OCI-M1 (cell line): Measurements from ENCODE around the gene LRBA.
A peak's percentile ranks its signal among the peaks of the same experiment; 100 is the strongest.

ENCODE experiments used
- DNase-seq: peaks from one replicate; lab custom pipeline; 2025; lab: John Stamatoyannopoulos, UW

Gene LRBA

DNA sequence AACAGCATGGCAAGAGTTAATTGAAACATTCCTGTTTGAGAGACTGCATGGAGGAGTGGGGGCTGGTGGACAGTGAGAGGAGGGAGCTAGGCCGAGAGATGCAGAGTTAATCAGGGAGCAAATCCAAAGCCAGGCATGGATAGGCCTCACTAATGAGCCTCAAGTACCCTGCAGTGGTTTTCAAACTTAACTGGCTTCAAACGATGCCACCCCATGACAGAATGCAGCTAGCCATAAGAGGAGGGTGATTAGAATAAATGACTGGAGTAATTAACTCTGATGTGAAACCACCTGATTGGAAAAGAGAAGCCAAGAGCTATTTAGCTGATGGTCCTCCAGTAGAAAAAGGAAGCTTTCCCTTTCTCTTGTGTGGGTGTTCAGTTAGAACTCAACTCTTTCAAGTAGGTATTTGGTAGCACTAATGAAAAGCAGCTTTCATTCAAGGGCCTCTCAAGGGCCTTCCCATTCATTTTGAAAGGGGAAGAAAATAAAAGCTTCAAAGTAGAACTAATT is 648.5 kb downstream of the LRBA start:
- DNase-seq = peak; percentile 40

DNA sequence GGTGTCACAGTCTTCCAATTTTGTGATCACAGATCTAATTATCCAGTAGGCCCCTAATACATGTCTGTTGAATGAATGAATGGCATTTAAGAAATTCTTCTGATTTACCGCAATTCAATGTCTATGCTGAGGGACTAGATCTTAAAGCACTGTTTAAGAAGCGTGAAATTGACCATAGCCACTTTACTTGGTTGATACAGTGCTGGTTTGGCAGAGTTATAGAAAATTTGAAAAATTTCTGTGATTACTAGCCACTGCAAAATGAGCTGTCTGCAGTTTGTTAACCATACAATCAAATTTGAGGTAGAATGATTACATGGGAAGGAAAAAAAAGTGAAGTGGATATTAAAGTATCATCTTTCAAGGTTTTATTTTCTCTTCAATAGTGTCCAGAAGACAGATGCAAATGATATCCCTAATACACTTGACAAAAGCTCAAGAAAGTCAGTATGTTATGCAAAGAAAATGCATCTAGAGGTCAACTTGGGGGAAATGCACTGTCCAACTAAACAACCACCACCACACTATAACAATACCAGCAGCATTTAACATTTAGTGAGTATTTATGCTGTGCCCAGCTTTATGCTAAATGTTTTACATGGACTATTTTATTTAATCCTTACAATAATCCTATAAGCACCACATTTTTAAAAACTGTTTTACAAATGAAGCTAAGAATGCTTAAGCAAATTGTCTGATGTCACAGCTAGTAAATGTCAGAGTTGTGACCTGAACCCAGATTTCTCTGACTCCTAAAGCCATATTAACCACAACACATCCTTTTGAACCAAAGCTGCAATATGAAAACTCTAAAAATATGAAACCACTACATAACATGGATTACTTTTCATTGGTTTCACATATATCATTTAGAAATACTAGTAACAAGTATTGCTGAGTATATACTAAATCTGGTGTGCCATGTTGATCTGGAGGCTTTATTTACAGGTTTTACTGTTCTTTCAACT is 651.1 kb downstream of the LRBA start:
- DNase-seq = no peak

DNA sequence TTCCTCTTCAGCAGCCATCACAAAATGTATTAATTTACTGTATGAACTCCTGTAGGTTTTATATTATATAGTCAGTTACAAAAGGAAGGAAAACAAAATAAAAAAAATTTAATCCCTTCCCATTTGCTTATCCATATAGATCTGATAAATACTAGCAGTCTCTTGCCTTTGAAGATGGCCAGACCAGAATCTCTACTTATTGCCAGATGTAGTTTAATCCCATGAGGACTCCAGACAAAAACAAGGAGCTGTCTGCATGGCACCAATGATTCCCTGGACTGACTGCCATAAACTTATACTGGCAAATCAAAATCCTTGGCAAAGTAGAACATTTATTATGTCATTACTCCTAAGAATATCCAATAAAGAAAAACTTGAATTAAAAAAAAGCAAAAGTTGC is 656.4 kb downstream of the LRBA start:
- DNase-seq = no peak

DNA sequence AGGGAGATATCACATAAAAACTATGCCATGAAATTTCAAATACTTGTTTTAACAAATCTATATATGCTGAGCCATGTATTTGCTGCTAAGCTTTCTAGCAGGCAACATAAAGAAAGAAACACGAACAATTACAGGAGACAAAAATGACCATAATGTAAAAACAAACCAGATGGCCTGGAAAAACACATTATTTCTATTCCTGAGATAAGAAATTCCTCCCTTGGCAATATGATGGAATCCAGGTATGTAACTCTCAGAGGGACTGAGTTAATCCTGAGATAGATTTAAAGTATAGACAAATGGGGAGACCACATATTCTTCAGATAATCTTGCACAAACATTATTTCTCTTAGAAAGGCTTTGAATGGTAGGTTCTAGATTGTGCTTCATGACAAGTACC is 657.3 kb downstream of the LRBA start:
- no peak for DNase-seq

DNA sequence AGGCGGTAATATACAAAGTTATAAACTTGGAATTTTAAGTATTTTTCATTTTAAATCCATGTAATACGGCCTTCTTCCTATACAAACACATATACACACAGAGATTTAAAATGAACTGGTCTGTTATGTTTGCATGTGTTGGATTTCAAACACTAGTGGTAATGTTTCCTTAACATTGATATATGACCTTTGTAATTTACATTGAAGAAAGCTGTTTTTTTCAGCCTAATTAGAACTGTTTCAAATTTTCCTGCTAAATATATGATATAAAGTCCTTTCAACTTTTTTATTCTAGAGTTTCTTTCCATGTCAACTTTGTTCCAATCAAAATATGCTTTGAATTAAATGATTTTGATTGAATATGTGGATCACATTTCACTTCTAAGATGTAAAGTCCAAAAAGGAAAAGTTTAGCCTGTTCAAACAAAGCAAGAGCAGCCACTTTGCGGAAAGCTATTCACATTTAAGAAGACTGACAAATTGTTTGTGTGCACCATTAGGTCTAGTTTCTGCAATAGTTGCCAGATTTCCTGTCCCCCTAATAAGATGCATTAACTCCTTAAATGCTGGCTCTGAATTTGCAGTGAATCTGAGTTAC is 659.1 kb downstream of the LRBA start:
- DNase-seq = no peak

DNA sequence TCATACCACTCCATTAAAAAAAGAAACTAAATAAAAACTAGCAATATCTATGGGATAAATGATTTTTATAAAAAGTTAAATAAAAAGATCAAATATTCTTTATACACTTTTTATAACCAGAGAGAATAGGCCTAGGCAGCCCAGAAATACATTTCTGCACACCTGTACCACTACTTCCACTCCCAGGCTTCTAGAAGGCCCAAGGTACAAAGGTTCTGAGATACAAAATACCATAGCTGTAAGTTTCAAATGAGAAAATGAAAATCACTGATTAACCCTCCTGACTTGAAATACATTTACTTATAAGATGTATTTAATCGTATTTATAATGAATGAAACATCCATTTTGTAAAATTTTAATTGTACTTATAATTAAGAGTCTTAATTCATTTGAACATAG is 659.7 kb downstream of the LRBA start:
- DNase-seq = no peak

DNA sequence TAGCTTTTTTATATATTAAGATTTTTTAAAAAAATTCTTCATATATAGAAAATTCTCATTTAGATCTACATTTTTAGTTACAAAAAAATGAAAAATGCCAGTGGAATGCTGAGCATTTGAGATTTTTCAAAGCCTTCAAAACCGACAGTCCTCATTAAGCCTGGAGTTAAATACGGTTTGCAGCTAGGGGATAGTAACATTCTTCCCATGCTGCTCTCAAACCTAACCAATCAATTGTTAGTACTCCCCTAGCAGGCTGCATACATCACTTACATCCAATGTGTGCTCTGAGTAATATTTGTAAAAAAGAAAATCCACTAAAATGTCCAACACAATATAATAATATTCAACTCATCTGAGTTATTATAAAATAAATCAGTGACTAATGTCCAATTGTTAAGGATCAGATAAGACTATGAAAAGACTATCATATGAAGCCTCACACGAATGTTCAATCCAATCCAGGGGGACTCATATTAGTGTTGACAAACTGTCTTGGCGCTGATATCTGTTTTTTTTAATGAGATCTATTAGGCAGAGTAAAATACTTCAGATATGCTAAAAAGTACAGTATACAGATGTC is 660.8 kb downstream of the LRBA start:
- no peak for DNase-seq

DNA sequence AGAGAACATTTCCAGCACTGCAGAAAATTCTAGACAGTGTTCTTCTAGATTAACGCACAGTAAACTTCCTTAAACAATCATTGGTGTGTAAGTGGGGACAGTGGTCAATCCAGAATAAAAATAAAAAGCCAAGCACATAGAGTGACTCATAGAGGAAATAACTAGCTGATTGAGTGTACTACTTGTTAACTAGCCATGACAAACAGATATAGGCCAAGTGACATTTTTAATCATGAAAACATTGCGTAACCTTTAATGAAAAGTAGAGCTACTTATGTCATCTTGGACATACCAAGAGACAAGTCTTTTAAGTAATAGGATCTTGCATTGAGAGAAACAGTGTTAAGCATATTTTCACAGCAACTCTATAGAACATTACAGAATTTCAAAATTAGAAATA is 667.0 kb downstream of the LRBA start:
- DNase-seq = peak; percentile 79

DNA sequence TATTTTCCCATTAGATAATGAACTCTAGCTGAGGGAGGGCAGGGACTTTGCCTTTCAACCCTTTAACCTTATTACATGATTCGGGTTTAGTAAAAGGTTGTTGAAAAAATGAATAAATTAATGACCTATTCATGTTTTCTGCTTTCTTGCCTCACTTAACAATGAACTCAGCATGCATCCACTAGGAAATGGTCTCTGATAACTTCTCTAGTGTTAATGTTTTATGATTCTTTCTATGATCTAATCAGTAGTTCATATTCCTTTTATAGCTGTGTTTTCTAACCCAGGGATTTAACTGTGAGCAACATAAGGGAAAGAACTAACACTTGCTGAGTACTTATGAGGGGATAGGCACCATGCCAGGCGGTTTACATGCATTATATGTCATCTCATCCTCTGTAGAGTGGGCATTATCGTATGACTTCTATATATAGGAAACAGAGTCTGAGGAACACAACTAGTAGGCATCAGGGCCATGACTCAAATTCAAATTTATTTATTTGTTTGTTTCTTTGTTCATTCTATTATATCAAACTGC is 669.8 kb downstream of the LRBA start:
- no peak for DNase-seq

DNA sequence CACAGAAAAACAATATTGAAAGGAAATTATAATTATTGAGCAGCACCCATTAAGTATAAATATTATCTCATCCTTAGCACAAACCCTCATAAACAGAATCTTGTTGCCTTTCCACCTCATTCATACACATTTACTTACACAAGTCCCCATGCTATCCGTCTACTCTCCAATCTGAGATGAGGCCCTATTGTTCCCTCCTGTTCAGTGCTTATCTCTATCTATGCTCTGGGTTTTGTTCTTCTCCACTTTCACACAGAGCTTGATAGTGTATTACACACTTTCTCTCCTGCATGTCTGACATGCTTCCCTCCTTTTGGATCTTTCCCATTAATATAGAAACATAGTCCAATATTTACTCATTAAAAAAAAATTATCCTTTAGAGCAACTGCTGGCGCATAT is 671.3 kb downstream of the LRBA start:
- DNase-seq = peak; percentile 63

DNA sequence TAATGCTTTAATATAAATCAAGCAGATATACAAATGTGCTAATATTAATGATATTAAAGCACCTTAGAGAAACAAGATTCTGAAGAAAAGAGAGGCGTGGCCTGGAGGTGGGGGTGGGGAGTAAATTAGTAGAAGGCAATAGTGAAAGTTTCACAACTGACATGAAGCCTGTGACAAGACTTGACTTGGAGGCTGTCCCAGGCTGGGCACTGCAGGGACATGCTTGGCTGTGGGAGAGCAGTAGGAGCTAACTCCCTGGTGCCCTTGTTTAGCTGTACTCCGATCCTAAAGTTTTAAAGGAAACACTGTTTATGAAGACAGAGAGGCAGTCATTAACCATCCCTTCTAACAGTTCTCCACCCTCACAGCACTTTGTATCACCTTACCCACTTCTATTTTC is 672.1 kb downstream of the LRBA start:
- peak; percentile 72 for DNase-seq

DNA sequence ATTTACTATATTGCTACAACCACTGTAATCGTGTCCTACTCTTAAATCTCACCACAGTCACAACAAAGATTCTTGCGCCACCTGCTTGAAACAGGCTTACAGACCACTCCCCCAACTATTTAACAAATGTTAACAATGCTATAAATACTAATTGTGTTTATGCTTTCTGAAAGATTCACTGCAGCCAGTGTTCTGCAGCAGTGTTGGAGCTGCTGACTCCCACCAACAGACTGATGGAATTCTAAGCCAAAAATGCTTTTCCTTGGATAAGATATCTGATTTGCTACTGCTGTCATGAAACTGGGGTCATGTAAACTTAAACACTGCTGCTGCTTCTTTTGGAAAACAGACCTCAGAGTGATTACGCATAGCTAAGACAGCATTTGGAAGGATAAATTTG is 677.4 kb downstream of the LRBA start:
- DNase-seq = no peak

DNA sequence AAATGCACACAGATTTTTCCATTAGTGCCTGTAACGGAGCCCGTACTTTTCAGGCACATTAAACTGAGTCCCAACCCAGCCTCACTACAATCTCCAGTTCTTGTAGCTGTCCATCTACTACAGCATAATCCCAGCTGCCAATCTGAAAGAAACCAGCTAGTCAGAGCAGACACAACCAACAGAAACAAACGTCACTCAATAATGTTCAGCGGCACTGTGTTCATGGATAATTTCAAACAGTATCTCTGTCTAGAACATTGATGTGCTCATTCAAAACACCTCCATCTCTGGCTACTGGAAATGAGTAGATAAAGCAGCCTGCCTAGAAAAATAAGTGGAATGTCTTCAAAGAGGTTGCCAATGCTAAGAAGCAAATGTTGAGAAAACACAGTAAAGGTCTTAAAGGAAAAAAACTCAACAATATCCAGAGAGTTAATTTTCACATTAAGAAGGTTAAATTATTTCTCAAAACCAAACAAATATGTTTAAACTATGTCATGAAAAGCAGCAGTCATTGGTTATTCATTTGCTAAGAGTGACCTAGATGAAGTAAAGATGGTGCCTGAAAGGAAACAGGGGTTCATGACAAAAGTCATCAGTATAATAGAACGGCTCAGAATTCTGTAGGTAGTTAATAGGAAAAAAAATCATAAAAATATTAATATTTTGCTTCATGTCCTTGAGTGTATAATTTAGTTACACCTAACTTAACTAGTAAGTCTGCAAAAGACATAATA is 678.2 kb downstream of the LRBA start:
- DNase-seq = no peak

DNA sequence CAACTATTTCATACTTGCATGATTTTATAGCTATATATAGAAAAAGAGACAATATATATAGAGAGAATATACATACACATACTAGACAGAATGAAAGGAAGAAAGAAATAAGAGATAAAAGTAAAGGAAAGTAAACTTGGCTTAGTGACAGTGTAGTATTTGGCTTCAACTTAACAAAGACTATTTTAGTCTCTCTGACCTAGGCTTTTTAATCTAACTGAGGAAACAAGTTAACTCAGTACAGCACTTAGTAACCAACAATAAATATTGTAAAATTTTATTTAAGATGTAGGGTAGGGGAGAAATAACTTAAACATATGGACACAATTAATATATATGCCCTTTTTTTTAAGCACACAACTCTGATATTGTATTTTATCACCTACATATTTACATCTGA is 682.1 kb downstream of the LRBA start:
- no peak for DNase-seq

DNA sequence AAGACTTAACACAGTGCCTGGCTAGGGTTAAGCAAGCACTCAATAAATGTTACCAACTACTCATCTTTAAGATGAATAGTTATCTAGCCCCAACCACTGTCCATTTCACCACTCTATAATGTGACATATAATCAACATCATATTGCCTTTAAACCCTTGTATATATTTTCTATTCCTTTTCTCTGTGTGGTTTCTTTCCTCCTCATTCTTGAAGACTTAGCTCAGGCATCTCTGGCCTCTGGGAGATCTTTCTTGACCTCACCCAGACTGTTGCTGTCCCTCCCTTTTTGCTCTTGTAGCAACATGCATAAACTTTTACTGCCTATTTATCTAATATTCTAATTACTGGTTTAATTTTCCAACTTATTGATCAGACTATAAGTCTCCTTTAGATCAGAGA is 683.0 kb downstream of the LRBA start:
- no peak for DNase-seq

DNA sequence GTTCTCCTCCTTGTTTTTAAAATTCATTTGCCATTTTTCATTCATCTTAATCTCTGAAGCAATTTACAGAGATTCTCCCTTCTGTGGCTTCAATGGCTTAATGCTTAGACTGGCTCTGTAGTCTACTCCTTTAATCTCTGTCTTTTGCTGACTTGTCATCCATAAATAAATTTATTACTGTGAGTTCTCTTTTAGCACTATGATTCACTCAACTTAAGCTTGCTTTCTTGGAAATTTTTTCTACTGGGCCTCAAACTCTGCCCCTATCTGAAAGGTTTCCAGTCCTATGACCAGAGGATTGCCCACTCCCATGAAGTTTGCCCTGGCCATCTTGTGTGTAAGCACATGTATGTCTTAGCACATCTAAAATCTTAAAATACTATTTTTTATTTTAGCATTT is 685.7 kb downstream of the LRBA start:
- peak; percentile 83 for DNase-seq

DNA sequence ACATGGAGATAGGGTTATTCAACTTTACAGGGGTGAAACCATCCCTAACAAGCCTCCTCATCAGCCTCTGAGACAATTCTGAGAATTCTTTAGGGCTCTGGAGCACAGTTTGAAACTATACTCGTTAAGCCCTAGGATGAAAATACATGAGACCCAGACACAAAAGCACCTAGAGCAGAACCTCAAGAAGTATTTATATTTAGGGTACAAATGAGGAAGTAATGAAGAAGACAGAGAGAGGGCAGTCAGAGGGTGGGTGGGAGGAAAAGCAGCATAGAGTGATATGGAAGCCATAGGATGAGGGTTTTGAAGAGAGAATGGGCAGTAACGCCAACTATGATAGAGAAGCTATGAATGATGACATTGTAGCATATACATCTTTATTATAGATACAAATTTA is 686.6 kb downstream of the LRBA start:
- peak; percentile 74 for DNase-seq

DNA sequence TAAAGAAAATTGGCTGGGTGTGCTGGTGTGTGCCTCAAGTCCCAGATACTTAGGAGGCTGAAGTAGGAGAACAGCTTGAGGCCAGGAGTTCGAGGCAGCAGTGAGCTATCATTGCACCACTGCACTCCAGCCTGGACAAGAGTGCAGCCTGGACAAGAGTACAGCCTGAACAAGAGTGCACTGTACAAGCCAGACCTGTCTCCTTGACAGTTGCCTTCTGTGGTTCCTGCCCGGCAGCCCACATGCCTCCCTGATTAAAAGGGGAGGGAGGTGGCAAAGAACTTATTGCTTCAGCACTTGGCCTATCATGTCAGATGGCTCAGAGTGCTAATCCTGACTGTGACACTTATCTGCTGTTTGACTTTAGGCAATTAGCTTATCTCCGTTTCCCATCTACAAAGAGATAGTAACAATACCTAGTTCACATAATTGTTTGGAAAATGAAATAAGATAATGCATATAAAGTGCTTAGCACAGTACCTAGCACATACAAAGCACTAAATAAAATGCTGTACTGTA is 687.8 kb downstream of the LRBA start:
- DNase-seq = peak; percentile 74

DNA sequence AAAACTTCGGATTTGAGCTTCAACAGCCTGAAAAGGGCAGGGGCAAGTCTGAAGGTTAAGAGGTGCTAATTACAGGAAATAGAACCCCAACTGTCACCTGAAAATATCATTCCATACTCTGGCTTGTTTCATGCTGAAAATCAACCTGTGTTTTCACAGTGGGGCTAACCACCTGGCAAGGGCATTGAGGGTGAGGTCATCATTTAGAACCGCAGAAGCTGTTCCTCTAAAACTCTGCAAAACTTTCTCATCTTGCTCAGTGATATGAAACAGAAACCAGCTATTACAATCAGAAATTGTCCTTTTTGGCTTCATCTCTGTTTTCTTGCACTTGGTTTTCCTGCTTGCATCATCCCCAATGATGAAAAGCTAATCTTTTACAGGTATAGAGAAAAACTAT is 689.2 kb downstream of the LRBA start:
- no peak for DNase-seq

DNA sequence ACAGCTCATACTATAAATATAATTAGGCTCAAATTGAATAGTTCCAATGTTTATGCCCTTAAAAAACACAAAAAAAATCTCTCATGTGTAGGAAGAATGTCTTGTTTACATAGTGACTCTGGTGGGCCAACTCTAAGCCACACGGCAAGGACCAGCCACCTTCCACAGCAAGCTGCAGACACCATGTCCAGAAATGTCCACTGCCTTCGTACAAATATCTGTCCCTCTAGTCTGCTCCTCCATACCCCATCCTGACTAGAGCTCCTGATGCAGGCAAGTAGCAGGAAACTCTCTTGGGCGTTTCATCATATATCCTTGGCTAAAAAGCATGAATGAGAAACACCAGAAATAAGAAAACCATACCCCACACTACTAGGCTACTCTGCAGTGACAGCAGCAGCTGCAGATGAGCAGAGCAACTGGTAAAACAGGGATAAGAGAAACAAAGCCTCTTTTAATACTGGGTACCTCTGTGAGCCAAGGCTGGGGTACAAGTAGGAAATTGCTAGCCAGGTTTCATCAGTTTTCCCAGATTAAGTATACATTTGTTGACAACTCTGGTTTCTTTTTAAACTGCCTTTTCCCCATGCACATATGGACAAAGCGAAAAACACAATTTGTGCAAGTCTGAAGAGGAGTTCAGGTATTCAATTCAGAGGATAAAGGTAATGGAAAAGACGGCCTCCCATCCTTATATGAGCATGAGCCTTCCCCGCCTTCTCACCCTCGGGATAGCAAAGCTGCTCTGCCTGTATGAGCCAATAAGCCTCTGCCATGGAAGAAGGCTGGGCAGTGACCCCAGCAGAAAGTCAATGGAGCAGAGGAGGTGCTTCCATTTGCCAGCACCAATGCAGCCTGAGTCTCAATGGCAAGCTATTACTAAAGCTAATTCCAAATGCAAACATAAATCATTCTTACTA is 691.4 kb downstream of the LRBA start:
- DNase-seq = no peak

DNA sequence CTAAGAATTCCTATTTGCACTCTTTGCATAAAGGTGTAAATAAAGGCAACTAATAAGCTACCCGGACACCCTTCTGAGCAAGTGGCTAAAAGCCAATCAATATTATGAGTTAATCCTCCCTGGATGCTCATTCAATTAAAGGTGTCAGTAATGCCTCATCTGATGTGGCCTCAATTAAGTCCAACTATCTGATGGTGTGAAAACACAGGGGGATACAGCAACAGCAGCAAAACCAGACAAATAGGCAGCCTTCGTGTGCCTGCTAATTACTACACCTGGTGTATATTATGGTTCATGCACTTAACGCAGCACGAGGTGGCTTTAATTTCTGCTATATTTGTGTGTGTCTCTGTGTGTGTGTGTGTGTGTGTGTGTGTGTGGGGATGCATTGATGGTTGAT is 692.4 kb downstream of the LRBA start:
- no peak for DNase-seq
